Mesenchymal stem cell (in vitro differentiated cells and primary cell): ENCODE data around the gene ALPL.

Source experiments
- DNase-seq: peaks from one replicate; pipeline ENCODE4 v3.0.0-alpha.2; 2013
- H2AFZ ChIP-seq: one replicate; pipeline ENCODE4 v1.6.1; 2013; ENCODE audit warnings: low read depth, mild to moderate bottlenecking, control low read depth, inconsistent platforms, low read length, moderate library complexity
- H2AK5ac ChIP-seq: 2 replicates; pipeline ENCODE4 v1.6.1; 2013; ENCODE audit warnings: low read length, moderate library complexity, mild to moderate bottlenecking, inconsistent platforms; ENCODE audit not compliant: severe bottlenecking
- H2BK120ac ChIP-seq: one replicate; pipeline ENCODE4 v1.6.1; 2013; ENCODE audit warnings: low read depth, mild to moderate bottlenecking, inconsistent platforms, low read length, moderate library complexity
- H2BK12ac ChIP-seq, 2 experiments: one replicate each; pipeline ENCODE4 v1.6.1; 2013; ENCODE audit warnings: inconsistent platforms in 2 of 2, low read length in 2 of 2, mild to moderate bottlenecking in 2 of 2, moderate library complexity in 2 of 2, control low read depth in 1 of 2
- H2BK15ac ChIP-seq: one replicate; pipeline ENCODE4 v1.6.1; 2013; ENCODE audit warnings: mild to moderate bottlenecking, low read depth, inconsistent platforms; ENCODE audit not compliant: poor library complexity, severe bottlenecking
- H2BK5ac ChIP-seq: 2 replicates; pipeline ENCODE4 v1.6.1; 2013; ENCODE audit warnings: low read depth, mild to moderate bottlenecking, low read length, control low read depth, inconsistent platforms; ENCODE audit not compliant: poor library complexity, severe bottlenecking
- H3K14ac ChIP-seq, 2 experiments: one replicate each; pipeline ENCODE4 v1.6.1; 2013; ENCODE audit warnings: inconsistent platforms in 2 of 2, low read length in 2 of 2, control low read depth in 1 of 2, mild to moderate bottlenecking in 1 of 2, moderate library complexity in 1 of 2
- H3K18ac ChIP-seq, 2 experiments: one replicate each; pipeline ENCODE4 v1.6.1; 2013; ENCODE audit warnings: inconsistent platforms in 2 of 2, low read length in 2 of 2, control low read depth in 1 of 2, low read depth in 1 of 2, mild to moderate bottlenecking in 1 of 2
- H3K23ac ChIP-seq, 2 experiments: one replicate each; pipeline ENCODE4 v1.6.1; 2013; ENCODE audit warnings: inconsistent platforms in 2 of 2, low read length in 2 of 2, mild to moderate bottlenecking in 2 of 2, moderate library complexity in 2 of 2, control low read depth in 1 of 2
- H3K27ac ChIP-seq: 2 replicates; pipeline ENCODE4 v1.5.1; 2013; ENCODE audit warnings: mild to moderate bottlenecking, moderate library complexity, low read length, control low read depth, inconsistent platforms; ENCODE audit not compliant: poor library complexity, severe bottlenecking
- H3K27me3 ChIP-seq, 2 experiments: 2 replicates each; pipeline versions ENCODE4 v1.6.1 to v1.7.0; 2013; ENCODE audit warnings: low read length in 2 of 2, mild to moderate bottlenecking in 2 of 2, moderate library complexity in 2 of 2, control low read depth in 1 of 2, inconsistent platforms in 1 of 2; ENCODE audit not compliant: control insufficient read depth in 1 of 2, insufficient read depth in 1 of 2
- H3K36me3 ChIP-seq, 2 experiments: 2 replicates each; pipeline versions ENCODE4 v1.6.1 to v1.7.0; 2013; ENCODE audit warnings: low read length in 2 of 2, control low read depth in 1 of 2, inconsistent platforms in 1 of 2, low read depth in 1 of 2, mild to moderate bottlenecking in 1 of 2; ENCODE audit not compliant: insufficient read depth in 2 of 2, control insufficient read depth in 1 of 2
- H3K4ac ChIP-seq, 2 experiments: one replicate each; pipeline ENCODE4 v1.6.1; 2013; ENCODE audit warnings: inconsistent platforms in 2 of 2, low read length in 2 of 2, mild to moderate bottlenecking in 2 of 2, moderate library complexity in 2 of 2, control low read depth in 1 of 2, low read depth in 1 of 2
- H3K4me1 ChIP-seq: 2 replicates; pipeline ENCODE4 v1.6.1; 2013; ENCODE audit warnings: low read depth, low read length, control low read depth; ENCODE audit not compliant: control insufficient read depth, insufficient read depth
- H3K4me2 ChIP-seq: 2 replicates; pipeline ENCODE4 v1.6.1; 2013; ENCODE audit warnings: low read length, mild to moderate bottlenecking, inconsistent platforms; ENCODE audit not compliant: poor library complexity, severe bottlenecking
- H3K4me3 ChIP-seq, 2 experiments: 2 replicates each; pipeline versions ENCODE4 v1.5.1 to v1.7.0; 2013; ENCODE audit warnings: low read length in 2 of 2, mild to moderate bottlenecking in 2 of 2, control low read depth in 1 of 2, low read depth in 1 of 2; ENCODE audit not compliant: insufficient read depth in 1 of 2
- H3K79me1 ChIP-seq: replicated peaks from 2 replicates; pipeline ENCODE4 v1.6.1; 2013; ENCODE audit warnings: mild to moderate bottlenecking, control low read depth, low read length, inconsistent platforms; ENCODE audit not compliant: poor library complexity, severe bottlenecking
- H3K9ac ChIP-seq: 2 replicates; pipeline ENCODE4 v1.7.0; 2013; ENCODE audit warnings: mild to moderate bottlenecking, low read length, moderate library complexity
- H3K9me3 ChIP-seq: 2 replicates; pipeline ENCODE4 v1.7.0; 2013; ENCODE audit warnings: mild to moderate bottlenecking, low read length; ENCODE audit not compliant: control insufficient read depth
- H4K8ac ChIP-seq: one replicate; pipeline ENCODE4 v1.6.1; 2013; ENCODE audit warnings: inconsistent platforms, mild to moderate bottlenecking, low read length, moderate library complexity
- H4K91ac ChIP-seq: one replicate; pipeline ENCODE4 v1.6.1; 2013; ENCODE audit warnings: mild to moderate bottlenecking, low read length, inconsistent platforms
- WGBS: methylation state at CpG from one replicate; pipeline ENCODE4 v1.1.7; 2013; ENCODE audit warnings: mixed read lengths; 5-methylcytosine and 5-hydroxymethylcytosine counted together

The ALPL gene

GRCh38 chr1:21598904-21599303 lies 89.7 kb downstream of the ALPL start:
- Histone ChIP-seq H2AFZ (no peak overlapping the region), H2BK12ac (no peak overlapping the region), H2BK5ac (no peak overlapping the region), H2AK5ac (no peak overlapping the region), H3K18ac (no peak overlapping the region), H3K4ac (no peak overlapping the region), H3K79me1 (no peaks in the 10 kb centered on the region), H3K4me3 (no peak overlapping the region), H3K4me1 (peaks cover 3% of the 10 kb centered on the region), H3K27me3 (peaks cover 29 to 66% of the 10 kb centered on the region in 2 experiments), H3K27ac (no peak overlapping the region), H3K9me3 (no peaks in the 10 kb centered on the region), H2BK15ac (no peak overlapping the region), H2BK120ac (no peak overlapping the region), H3K36me3 (peaks cover 0 to 6% of the 10 kb centered on the region in 2 experiments), H4K91ac (no peak overlapping the region), H3K23ac (no peak overlapping the region), H3K9ac (no peak overlapping the region), H4K8ac (no peak overlapping the region), H3K14ac (no peak overlapping the region), H3K4me2 (no peak overlapping the region)
- 78% methylated on average over 8 of the region's 8 CpGs for WGBS
- DNase-seq, result no peak

DNA sequence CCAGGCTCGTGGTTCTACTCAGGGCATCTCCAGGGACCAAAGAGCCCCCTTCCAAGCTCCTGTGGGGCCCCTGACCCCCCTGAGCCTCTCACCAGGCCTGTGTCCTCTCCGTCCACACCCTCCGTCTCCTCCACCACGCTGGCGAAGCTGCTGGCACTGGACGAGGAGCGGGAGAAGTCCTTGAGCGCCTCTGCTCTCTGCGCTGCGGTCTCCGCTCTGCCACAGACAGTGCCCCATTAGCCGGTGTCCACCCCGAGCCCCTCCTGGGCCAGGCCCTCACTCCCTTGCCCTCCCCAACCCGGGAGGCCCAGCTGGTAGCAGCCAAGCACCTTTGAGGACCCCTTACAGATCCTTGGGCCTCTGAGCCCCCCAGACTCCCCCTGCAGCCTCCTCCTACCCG lies 90.2 kb downstream of the ALPL start:
- H3K14ac ChIP-seq, result no peak overlapping the region
- no peak overlapping the region for H2BK15ac ChIP-seq
- H4K8ac ChIP-seq, result no peak overlapping the region
- no peak overlapping the region for H4K91ac ChIP-seq
- no peaks in the 10 kb centered on the region for H3K79me1 ChIP-seq
- H2AK5ac ChIP-seq, result no peak overlapping the region
- no peak overlapping the region for H3K4ac ChIP-seq
- H3K27ac ChIP-seq, result no peak overlapping the region
- H3K4me2 ChIP-seq, result no peak overlapping the region
- H3K4me3 ChIP-seq, result no peak overlapping the region
- H3K27me3 ChIP-seq, result peaks cover 26 to 66% of the 10 kb centered on the region in 2 experiments
- no peak overlapping the region for H2BK12ac ChIP-seq
- H3K23ac ChIP-seq, result no peak overlapping the region
- DNase-seq, result no peak
- H3K9me3 ChIP-seq, result no peaks in the 10 kb centered on the region
- WGBS, result 86% methylated on average over 15 of the region's 15 CpGs
- no peak overlapping the region for H2AFZ ChIP-seq
- H3K9ac ChIP-seq, result no peak overlapping the region
- no peak overlapping the region for H2BK120ac ChIP-seq
- H3K36me3 ChIP-seq, result peaks cover 0 to 6% of the 10 kb centered on the region in 2 experiments
- H3K18ac ChIP-seq, result no peak overlapping the region
- peaks cover 7% of the 10 kb centered on the region for H3K4me1 ChIP-seq
- H2BK5ac ChIP-seq, result no peak overlapping the region

- H3K4me1 ChIP-seq, result peaks cover 19% of the 10 kb centered on the region
- 90% methylated on average over 27 of the region's 30 CpGs for WGBS
- H3K18ac ChIP-seq, result no peak overlapping the region
Measured at GRCh38 chr1:21601278-21602048, 92.2 kb downstream of the ALPL start.

DNA sequence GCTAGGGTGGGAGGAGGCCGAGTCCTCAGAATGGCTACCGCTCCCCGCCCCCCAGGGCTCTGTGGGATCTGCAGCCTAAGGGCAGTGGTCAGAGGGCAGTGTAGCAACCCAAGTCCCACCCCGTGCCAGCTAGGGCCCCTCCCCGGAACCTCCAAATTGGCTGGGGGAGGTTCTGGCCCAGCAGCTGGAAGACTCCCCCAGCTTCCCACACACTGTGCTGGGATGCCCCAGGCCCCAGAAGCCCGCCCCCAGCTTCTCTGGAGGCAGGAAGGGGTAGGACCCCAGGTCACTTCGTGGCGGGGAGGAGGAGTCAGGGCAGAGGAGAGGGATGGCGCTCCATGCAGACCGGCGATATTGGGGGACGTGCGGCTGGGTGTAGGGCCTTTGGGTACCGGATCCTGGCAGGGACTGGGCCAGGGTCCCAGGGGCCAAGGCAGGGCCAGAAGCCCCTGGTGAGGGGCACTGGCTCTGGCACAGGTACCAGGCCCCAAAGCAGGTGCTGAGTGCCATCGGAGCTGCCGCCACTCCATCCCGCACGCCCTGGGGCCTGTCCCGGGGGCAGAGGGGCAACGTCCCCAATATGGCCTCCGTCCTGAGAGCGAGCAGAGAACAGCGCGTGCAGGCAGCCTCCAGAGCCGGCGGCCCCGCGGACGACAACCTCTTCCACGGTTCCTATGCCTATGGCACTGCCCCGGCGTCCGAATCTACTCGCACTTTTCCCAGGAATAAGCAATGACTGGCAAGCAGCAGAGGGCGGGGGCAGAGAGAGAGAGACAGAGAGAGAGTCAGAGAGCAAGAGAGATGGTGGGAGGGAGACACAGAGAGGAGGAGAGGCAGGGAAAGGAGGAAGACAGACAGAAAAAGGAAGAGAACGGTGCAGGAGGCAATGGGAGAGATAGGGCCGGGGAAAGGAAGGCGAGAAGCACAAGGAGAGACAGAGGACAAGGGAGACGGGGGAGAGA lies 94.2 kb downstream of the ALPL start:
- Histone ChIP-seq H3K27ac (no peak overlapping the region), H4K8ac (no peak overlapping the region), H2BK5ac (no peak overlapping the region), H3K18ac (no peak overlapping the region), H3K9me3 (no peaks in the 10 kb centered on the region), H3K4me2 (no peak overlapping the region), H3K9ac (no peak overlapping the region), H3K79me1 (no peaks in the 10 kb centered on the region), H2AFZ (no peak overlapping the region), H2BK120ac (no peak overlapping the region), H3K36me3 (peaks cover 0 to 6% of the 10 kb centered on the region in 2 experiments), H2BK15ac (no peak overlapping the region), H3K27me3 (peaks cover 25 to 67% of the 10 kb centered on the region in 2 experiments), H3K4me3 (no peak overlapping the region), H2AK5ac (no peak overlapping the region), H3K4ac (no peak overlapping the region), H4K91ac (no peak overlapping the region), H3K4me1 (peaks cover 26% of the 10 kb centered on the region), H3K23ac (no peak overlapping the region), H2BK12ac (no peak overlapping the region), H3K14ac (no peak overlapping the region)
- no peak for DNase-seq
- 85% methylated on average over 39 of the region's 39 CpGs for WGBS

More at GRCh38 chr1:21601278-21602048, 92.2 kb downstream of the ALPL start:
- no peak overlapping the region for H3K4me2 ChIP-seq
- no peak overlapping the region for H2AFZ ChIP-seq
- no peak overlapping the region for H3K14ac ChIP-seq
- H2BK5ac ChIP-seq, result no peak overlapping the region
- no peak overlapping the region for H2BK120ac ChIP-seq
- H3K9me3 ChIP-seq, result no peaks in the 10 kb centered on the region
- peaks cover 25 to 69% of the 10 kb centered on the region in 2 experiments for H3K27me3 ChIP-seq
- H2BK12ac ChIP-seq, result no peak overlapping the region
- no peak overlapping the region for H3K4ac ChIP-seq
- H3K9ac ChIP-seq, result no peak overlapping the region
- no peak overlapping the region for H2BK15ac ChIP-seq
- DNase-seq, result no peak
- no peak overlapping the region for H3K4me3 ChIP-seq
- no peak overlapping the region for H3K27ac ChIP-seq
- H2AK5ac ChIP-seq, result no peak overlapping the region
- H4K91ac ChIP-seq, result no peak overlapping the region
- H3K36me3 ChIP-seq, result peaks cover 0 to 6% of the 10 kb centered on the region in 2 experiments
- H4K8ac ChIP-seq, result no peak overlapping the region
- H3K79me1 ChIP-seq, result no peaks in the 10 kb centered on the region
- no peak overlapping the region for H3K23ac ChIP-seq
